ENCODE results near the gene MAGIX.
"Not testable (repeated sequence)": the region's sequence is repeated elsewhere in the genome, so short reads cannot be mapped to it uniquely, and the experiment has no call there.

MAGIX gene

GRCh38 chrX:49160908-49161307 is 1.6 kb upstream of the MAGIX start:
- no peak for DNase-seq (ENCODE audit: low read depth in 3 of 3)

GRCh38 chrX:49161632-49162031 is 926 bp upstream of the MAGIX start:
- DNase-seq (ENCODE audit: low read depth in 3 of 3) = no peak

- peak; percentile 46 to 73 (median 57) for DNase-seq (ENCODE audit: low read depth in 3 of 3)
Measured at GRCh38 chrX:49163555-49164419, 1.2 kb downstream of the MAGIX start.

GRCh38 chrX:49164589-49165360 is 2.2 kb downstream of the MAGIX start:
- no peak for DNase-seq (ENCODE audit: low read depth in 3 of 3)

- DNase-seq (ENCODE audit: low read depth in 3 of 3) = peak; percentile 22 to 63 (median 51)
Measured at GRCh38 chrX:49165901-49166881, 3.6 kb downstream of the MAGIX start.

- DNase-seq (ENCODE audit: low read depth in 3 of 3) = peak in 2 of 3 experiments; percentile 28 to 69
Measured at GRCh38 chrX:49166914-49167739, 4.6 kb downstream of the MAGIX start.

GRCh38 chrX:49167740-49168108 is 5.2 kb downstream of the MAGIX start:
- DNase-seq (ENCODE audit: low read depth in 3 of 3) = no peak

GRCh38 chrX:49171752-49172279 is 9.3 kb downstream of the MAGIX start, which contains the start of gene PLP2:
TSS of gene PLP2 (plus strand) at chrX:49171898. CDS start at chrX:49172001, 103 bp downstream.
- DNase-seq (ENCODE audit: low read depth in 3 of 3) = peak; percentile 52 to 75 (median 56)

GRCh38 chrX:49172280-49172780 is 9.8 kb downstream of the MAGIX start:
- peak; percentile 34 to 76 (median 42) for DNase-seq (ENCODE audit: low read depth in 3 of 3)

GRCh38 chrX:49173544-49173943 is 11.0 kb downstream of the MAGIX start:
- DNase-seq (ENCODE audit: low read depth in 3 of 3) = not testable (repeated sequence)

GRCh38 chrX:49174723-49175122 is 12.2 kb downstream of the MAGIX start:
- no peak for DNase-seq (ENCODE audit: low read depth in 3 of 3)

GRCh38 chrX:49175435-49176274 is 13.1 kb downstream of the MAGIX start:
- no peak for DNase-seq (ENCODE audit: low read depth in 3 of 3)

GRCh38 chrX:49176421-49177326 is 14.1 kb downstream of the MAGIX start:
- no peak for DNase-seq (ENCODE audit: low read depth in 3 of 3)

- DNase-seq (ENCODE audit: low read depth in 3 of 3) = no peak
Measured at GRCh38 chrX:49177338-49177833, 14.8 kb downstream of the MAGIX start.

- DNase-seq (ENCODE audit: low read depth in 3 of 3) = no peak
Measured at GRCh38 chrX:49177873-49178480, 15.4 kb downstream of the MAGIX start.

- no peak for DNase-seq (ENCODE audit: low read depth in 3 of 3)
Measured at GRCh38 chrX:49178537-49178936, 16.0 kb downstream of the MAGIX start.

- no peak for DNase-seq (ENCODE audit: low read depth in 3 of 3)
Measured at GRCh38 chrX:49179358-49179757, 16.8 kb downstream of the MAGIX start.

Measured in stimulated activated CD4-positive, alpha-beta T cell treated with anti-CD3 and anti-CD28 coated beads, TNF-alpha, amount 100 ng/mL, for 24 hours (primary cell).